Fibroblast of villous mesenchyme (primary cell): ENCODE measurements around the gene YARS2. TPM values are rescaled to one million over a fixed set of nuclear protein-coding genes. Genes with fewer than 3 reads are reported as not detected.
"Not testable (repeated sequence)": the region's sequence is repeated elsewhere in the genome, so short reads cannot be mapped to it uniquely, and the experiment has no call there.

Source experiments
- DNase-seq: peaks from one replicate; pipeline ENCODE4 v3.0.0-alpha.2; 2010; ENCODE audit warnings: low read depth
- H3K4me3 ChIP-seq: 2 replicates; pipeline ENCODE4 v1.5.1; 2011; ENCODE audit warnings: low read depth, mild to moderate bottlenecking, low read length
- CTCF ChIP-seq: IDR thresholded peaks from 2 replicates; pipeline ENCODE4 v1.5.1; 2012; ENCODE audit warnings: low read depth, mild to moderate bottlenecking, low read length; ENCODE audit not compliant: insufficient read depth
- total RNA-seq: library from RNA; depleted of rRNA; stranded (reverse); fragments of >200 nt; gene quantifications from 2 replicates; pipeline ENCODE4 v1.2.3, GENCODE V29; 2012

Gene YARS2
- total RNA-seq, 1 donor, result 32.8 TPM

- H3K4me3 ChIP-seq, result no peak overlapping the region
- DNase-seq, result no peak
- no peak for TF ChIP-seq CTCF
Observed at GRCh38 chr12:32736445-32736844, 19.3 kb downstream of the YARS2 start.

GRCh38 chr12:32734952-32735351, 20.7 kb downstream of the YARS2 start:
- DNase-seq, result no peak
- no peak for TF ChIP-seq CTCF
- H3K4me3 ChIP-seq, result no peak overlapping the region

- no peak overlapping the region for H3K4me3 ChIP-seq
- no peak for TF ChIP-seq CTCF
- no peak for DNase-seq
Observed at GRCh38 chr12:32727237-32727636, 28.5 kb downstream of the YARS2 start.

- DNase-seq, result no peak
- no peak for TF ChIP-seq CTCF
- no peak overlapping the region for H3K4me3 ChIP-seq
Observed at GRCh38 chr12:32726286-32726685, 29.4 kb downstream of the YARS2 start.

- H3K4me3 ChIP-seq, DNase-seq: not testable (repeated sequence)
Observed at GRCh38 chr12:32725308-32725707, 30.4 kb downstream of the YARS2 start.

GRCh38 chr12:32718926-32719325, 36.8 kb downstream of the YARS2 start:
- TF ChIP-seq CTCF, result no peak
- DNase-seq, result no peak
- H3K4me3 ChIP-seq, result no peak overlapping the region

GRCh38 chr12:32714772-32715171, 40.9 kb downstream of the YARS2 start:
- DNase-seq, result no peak
- no peak for TF ChIP-seq CTCF
- no peak overlapping the region for H3K4me3 ChIP-seq
